Loucy (cell line): ENCODE data around the gene MAML3.

Experiments
- H2AFZ ChIP-seq: fragments of 200-600 bp; sonication (generic); 2 replicates; pipeline ENCODE4 v1.6.0; 2016; ENCODE audit warnings: antibody characterized with exemption, mild to moderate bottlenecking, low read length, moderate library complexity
- H3F3A ChIP-seq: fragments of 200-600 bp; 2 replicates; pipeline ENCODE4 v1.6.0; 2016; ENCODE audit warnings: antibody characterized with exemption, low read depth, mild to moderate bottlenecking
- H3K27me3 ChIP-seq: fragments of 200-600 bp; sonication (generic); 2 replicates; pipeline ENCODE4 v1.6.1; 2014; ENCODE audit warnings: low read length, mild to moderate bottlenecking; ENCODE audit not compliant: insufficient read depth, poor library complexity, severe bottlenecking
- H3K36me3 ChIP-seq: fragments of 200-600 bp; sonication (generic); 2 replicates; pipeline ENCODE4 v1.6.1; 2016; ENCODE audit warnings: low read length; ENCODE audit not compliant: insufficient read depth
- H3K4me1 ChIP-seq: fragments of 200-600 bp; sonication (generic); 2 replicates; pipeline ENCODE4 v1.5.1; 2014; ENCODE audit warnings: low read length, mild to moderate bottlenecking; ENCODE audit not compliant: insufficient read depth, poor library complexity, severe bottlenecking
- H3K4me2 ChIP-seq: fragments of 200-600 bp; sonication (generic); 2 replicates; pipeline ENCODE4 v1.6.0; 2014; ENCODE audit warnings: antibody characterized with exemption, low read length, low read depth, mild to moderate bottlenecking; ENCODE audit not compliant: poor library complexity, severe bottlenecking
- H3K4me3 ChIP-seq: fragments of 200-600 bp; sonication (generic); 2 replicates; pipeline ENCODE4 v1.5.1; 2014; ENCODE audit warnings: low read length, mild to moderate bottlenecking, mixed read lengths; ENCODE audit not compliant: poor library complexity, severe bottlenecking
- H3K79me2 ChIP-seq: fragments of 200-600 bp; sonication (generic); 2 replicates; pipeline ENCODE4 v1.6.1; 2014; ENCODE audit warnings: low read length; ENCODE audit not compliant: insufficient read depth
- H3K9ac ChIP-seq: fragments of 200-600 bp; sonication (generic); 2 replicates; pipeline ENCODE4 v1.6.0; 2014; ENCODE audit warnings: mild to moderate bottlenecking, low read depth, low read length, moderate library complexity; ENCODE audit not compliant: poor library complexity, severe bottlenecking
- H3K9me2 ChIP-seq: fragments of 200-600 bp; sonication (generic); replicated peaks from 2 replicates; pipeline ENCODE4 v1.6.1; 2016; ENCODE audit warnings: low read depth, low read length, mixed read lengths
- H3K9me3 ChIP-seq: fragments of 200-600 bp; sonication (generic); 2 replicates; pipeline ENCODE4 v1.6.1; 2014; ENCODE audit warnings: mild to moderate bottlenecking, antibody characterized with exemption, low read length, low read depth; ENCODE audit not compliant: insufficient read depth
- H4K20me1 ChIP-seq: fragments of 200-600 bp; sonication (generic); 2 replicates; pipeline ENCODE4 v1.6.0; 2014; ENCODE audit warnings: antibody characterized with exemption, low read length, mild to moderate bottlenecking; ENCODE audit not compliant: insufficient read depth, poor library complexity, severe bottlenecking
- CTCF ChIP-seq: fragments of 200-600 bp; sonication (generic); conservative IDR thresholded peaks from 2 replicates; pipeline ENCODE4 v1.5.1; 2014; ENCODE audit warnings: mild to moderate bottlenecking, antibody characterized with exemption, low read length
- EZH2phosphoT487 ChIP-seq: fragments of 200-600 bp; IDR thresholded peaks from 2 replicates; pipeline ENCODE4 v1.6.1; 2018; ENCODE audit warnings: antibody characterized with exemption, mild to moderate bottlenecking, moderate library complexity, borderline replicate concordance

Gene MAML3

GRCh38 chr4:139776235-139776634, 377.7 kb downstream of the MAML3 start:
- Histone ChIP-seq H3F3A (no peaks in the 10 kb centered on the region), H3K4me2 (no peak overlapping the region), H4K20me1 (no peaks in the 10 kb centered on the region), H3K9ac (no peak overlapping the region), H3K27me3 (no peaks in the 10 kb centered on the region), H2AFZ (no peak overlapping the region), H3K9me2 (no peaks in the 10 kb centered on the region), H3K79me2 (no peaks in the 10 kb centered on the region), H3K4me1 (peaks cover 11% of the 10 kb centered on the region), H3K36me3 (no peaks in the 10 kb centered on the region), H3K9me3 (no peaks in the 10 kb centered on the region), H3K4me3 (no peak overlapping the region)
- TF ChIP-seq CTCF (no peak), EZH2phosphoT487 (no peak)

GRCh38 chr4:139774759-139775487, 379.1 kb downstream of the MAML3 start:
- no peaks in the 10 kb centered on the region for H3F3A ChIP-seq
- no peaks in the 10 kb centered on the region for H3K79me2 ChIP-seq
- no peak overlapping the region for H3K4me2 ChIP-seq
- TF ChIP-seq EZH2phosphoT487 (no peak), CTCF (no peak)
- H2AFZ ChIP-seq: no peak overlapping the region
- no peaks in the 10 kb centered on the region for H3K9me3 ChIP-seq
- no peaks in the 10 kb centered on the region for H3K9me2 ChIP-seq
- no peak overlapping the region for H3K4me3 ChIP-seq
- no peaks in the 10 kb centered on the region for H3K36me3 ChIP-seq
- H3K27me3 ChIP-seq: no peaks in the 10 kb centered on the region
- peaks cover 11% of the 10 kb centered on the region for H3K4me1 ChIP-seq
- no peak overlapping the region for H3K9ac ChIP-seq
- no peaks in the 10 kb centered on the region for H4K20me1 ChIP-seq

GRCh38 chr4:139773560-139774318, 380.2 kb downstream of the MAML3 start:
- H3K4me3 ChIP-seq: no peak overlapping the region
- H3K9me3 ChIP-seq: no peaks in the 10 kb centered on the region
- H3K79me2 ChIP-seq: no peaks in the 10 kb centered on the region
- no peak overlapping the region for H3K9ac ChIP-seq
- H3F3A ChIP-seq: no peaks in the 10 kb centered on the region
- no peak overlapping the region for H2AFZ ChIP-seq
- H4K20me1 ChIP-seq: no peaks in the 10 kb centered on the region
- H3K27me3 ChIP-seq: no peaks in the 10 kb centered on the region
- no peak overlapping the region for H3K4me2 ChIP-seq
- H3K9me2 ChIP-seq: no peaks in the 10 kb centered on the region
- no peaks in the 10 kb centered on the region for H3K36me3 ChIP-seq
- peaks cover 18% of the 10 kb centered on the region for H3K4me1 ChIP-seq
- no peak for TF ChIP-seq EZH2phosphoT487
- no peak for TF ChIP-seq CTCF
